Esophagus muscularis mucosa (tissue), 3 donors: ENCODE measurements around the gene AGO4.

ENCODE experiments used
- POLR2A ChIP-seq: fragments of 450-650 bp; IDR thresholded peaks from one replicate; pipeline ENCODE4 v1.6.1; 2017; ENCODE audit warnings: antibody characterized with exemption, moderate library complexity, mild to moderate bottlenecking, low read depth
- POLR2AphosphoS5 ChIP-seq, 2 donors: sonication (generic); formaldehyde crosslinking; IDR thresholded peaks; one replicate each; pipeline ENCODE4 v1.6.1; 2017; ENCODE audit warnings: antibody characterized with exemption in 2 of 2
- TF ChIP-seq, protein P1 (sequence below), 3 experiments: fragments of 200-600 bp in 2 of 3; fragments of 450-650 bp in 1 of 3; sonication (generic) in 2 of 3; IDR thresholded peaks; one replicate each; pipeline ENCODE4 v1.5.1; 2017 to 2019; ENCODE audit warnings: antibody characterized with exemption in 3 of 3, mild to moderate bottlenecking in 2 of 3, moderate library complexity in 1 of 3

DNA sequence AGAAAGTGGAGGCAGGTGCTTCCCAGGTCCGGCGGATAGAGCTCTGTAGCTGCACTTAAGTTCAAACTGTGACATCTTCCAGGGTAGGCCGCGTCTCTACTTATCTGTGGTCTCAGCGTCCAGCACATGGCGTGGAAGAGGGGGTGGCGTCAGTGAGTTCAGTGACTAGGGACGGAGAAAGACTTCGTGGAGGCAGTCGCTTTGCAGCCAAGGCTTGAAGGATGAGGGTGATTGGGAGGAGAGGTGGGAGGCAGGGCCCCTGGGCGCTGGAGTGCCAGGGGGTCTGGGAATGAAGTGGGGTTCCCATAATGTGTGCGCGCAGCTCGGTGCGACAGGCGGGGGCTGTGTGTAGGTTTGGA is 74.7 kb downstream of the AGO4 start:
- TF ChIP-seq, protein P1, sequence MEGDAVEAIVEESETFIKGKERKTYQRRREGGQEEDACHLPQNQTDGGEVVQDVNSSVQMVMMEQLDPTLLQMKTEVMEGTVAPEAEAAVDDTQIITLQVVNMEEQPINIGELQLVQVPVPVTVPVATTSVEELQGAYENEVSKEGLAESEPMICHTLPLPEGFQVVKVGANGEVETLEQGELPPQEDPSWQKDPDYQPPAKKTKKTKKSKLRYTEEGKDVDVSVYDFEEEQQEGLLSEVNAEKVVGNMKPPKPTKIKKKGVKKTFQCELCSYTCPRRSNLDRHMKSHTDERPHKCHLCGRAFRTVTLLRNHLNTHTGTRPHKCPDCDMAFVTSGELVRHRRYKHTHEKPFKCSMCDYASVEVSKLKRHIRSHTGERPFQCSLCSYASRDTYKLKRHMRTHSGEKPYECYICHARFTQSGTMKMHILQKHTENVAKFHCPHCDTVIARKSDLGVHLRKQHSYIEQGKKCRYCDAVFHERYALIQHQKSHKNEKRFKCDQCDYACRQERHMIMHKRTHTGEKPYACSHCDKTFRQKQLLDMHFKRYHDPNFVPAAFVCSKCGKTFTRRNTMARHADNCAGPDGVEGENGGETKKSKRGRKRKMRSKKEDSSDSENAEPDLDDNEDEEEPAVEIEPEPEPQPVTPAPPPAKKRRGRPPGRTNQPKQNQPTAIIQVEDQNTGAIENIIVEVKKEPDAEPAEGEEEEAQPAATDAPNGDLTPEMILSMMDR (IDR thresholded peaks at IDR 0.05): no peak
- TF ChIP-seq POLR2AphosphoS5 (IDR thresholded peaks at IDR 0.05) (no peak), POLR2A (no peak)
